HL-60 (cell line): ENCODE results near the gene IFNG-AS1.

ENCODE experiments used
- CTCF ChIP-seq: IDR thresholded peaks from one replicate; pipeline ENCODE4 v1.5.1; 2011; ENCODE audit warnings: low read length, control low read depth, inconsistent platforms; ENCODE audit not compliant: insufficient read depth
- REST ChIP-seq: IDR thresholded peaks from 2 replicates; pipeline ENCODE4 v1.6.1; 2012; ENCODE audit warnings: low read depth; ENCODE audit not compliant: insufficient replicate concordance
- SPI1 ChIP-seq: IDR thresholded peaks from 2 replicates; pipeline ENCODE4 v1.6.1; 2012; ENCODE audit warnings: low read depth, mild to moderate bottlenecking, borderline replicate concordance

- TF ChIP-seq CTCF = no peak
- no peak for TF ChIP-seq SPI1
- no peak for TF ChIP-seq REST
Observed at GRCh38 chr12:68048648-68049297, 59.5 kb downstream of the IFNG-AS1 start.
